Neural progenitor cell (in vitro differentiated cells): ENCODE results near the gene CDC14C. TPM values are rescaled to one million over a fixed set of nuclear protein-coding genes. Genes with fewer than 3 reads are reported as not detected.

Experiments
- DNase-seq: peaks from one replicate; pipeline ENCODE4 v3.0.0-alpha.2; 2016; ENCODE audit warnings: low spot score
- H2AFZ ChIP-seq: fragments of 200-600 bp; sonication (generic); replicated peaks from 2 replicates; pipeline ENCODE4 v1.6.1; 2016; ENCODE audit warnings: antibody characterized with exemption
- H3F3A ChIP-seq: fragments of 200-600 bp; sonication (generic); 2 replicates; pipeline ENCODE4 v1.6.1; 2016; ENCODE audit warnings: antibody characterized with exemption, low read depth
- H3K27ac ChIP-seq: fragments of 200-600 bp; sonication (generic); 2 replicates; pipeline ENCODE4 v1.5.1; 2016; ENCODE audit warnings: mild to moderate bottlenecking
- H3K27me3 ChIP-seq: fragments of 200-600 bp; sonication (generic); 2 replicates; pipeline ENCODE4 v1.6.1; 2016; ENCODE audit warnings: mild to moderate bottlenecking, moderate library complexity
- H3K36me3 ChIP-seq: fragments of 200-600 bp; sonication (generic); 2 replicates; pipeline ENCODE4 v1.5.1; 2016
- H3K4me1 ChIP-seq: fragments of 200-600 bp; sonication (generic); 2 replicates; pipeline ENCODE4 v1.6.1; 2016; ENCODE audit warnings: mixed run types
- H3K4me2 ChIP-seq: fragments of 200-600 bp; sonication (generic); 2 replicates; pipeline ENCODE4 v1.6.1; 2016
- H3K4me3 ChIP-seq: fragments of 200-600 bp; sonication (generic); 2 replicates; pipeline ENCODE4 v1.5.1; 2016
- H3K79me2 ChIP-seq: fragments of 200-600 bp; sonication (generic); 2 replicates; pipeline ENCODE4 v1.6.1; 2016; ENCODE audit warnings: low read depth
- H3K9ac ChIP-seq: fragments of 200-600 bp; sonication (generic); 2 replicates; pipeline ENCODE4 v1.6.1; 2016
- H3K9me3 ChIP-seq: fragments of 200-600 bp; sonication (generic); 2 replicates; pipeline ENCODE4 v1.5.1; 2016; ENCODE audit warnings: low read depth
- H4K20me1 ChIP-seq: fragments of 200-600 bp; sonication (generic); 2 replicates; pipeline ENCODE4 v1.6.1; 2016; ENCODE audit warnings: low read depth
- H3K27ac Mint-ChIP-seq: 3 replicates; pipeline ENCODE4 v1.8.0; 2021; ENCODE audit warnings: mixed read lengths
- H3K27me3 Mint-ChIP-seq: 2 replicates; pipeline ENCODE4 v1.8.0; 2022; ENCODE audit warnings: low read depth, mild to moderate bottlenecking, inconsistent platforms, moderate library complexity, mixed read lengths; ENCODE audit not compliant: insufficient read depth
- H3K36me3 Mint-ChIP-seq: 3 replicates; pipeline ENCODE4 v1.8.0; 2021; ENCODE audit warnings: mixed read lengths
- H3K4me1 Mint-ChIP-seq: 3 replicates; pipeline ENCODE4 v1.8.0; 2021; ENCODE audit warnings: mixed read lengths
- H3K4me3 Mint-ChIP-seq: 3 replicates; pipeline ENCODE4 v1.8.0; 2021; ENCODE audit warnings: mild to moderate bottlenecking, moderate library complexity, mixed read lengths
- H3K9me3 Mint-ChIP-seq: 3 replicates; pipeline ENCODE4 v1.8.0; 2020; ENCODE audit warnings: mixed read lengths
- CTCF ChIP-seq: fragments of 200-600 bp; sonication (generic); IDR thresholded peaks from 2 replicates; pipeline ENCODE4 v1.5.1; 2017; ENCODE audit warnings: antibody characterized with exemption, mild to moderate bottlenecking
- EZH2 ChIP-seq: fragments of 200-600 bp; sonication (generic); IDR thresholded peaks from 2 replicates; pipeline ENCODE4 v1.6.1; 2017; ENCODE audit warnings: antibody characterized with exemption, mild to moderate bottlenecking, moderate library complexity
- EZH2phosphoT487 ChIP-seq: fragments of 200-600 bp; sonication (generic); IDR thresholded peaks from 2 replicates; pipeline ENCODE4 v1.6.1; 2017; ENCODE audit warnings: antibody characterized with exemption
- total RNA-seq: library from RNA; depleted of rRNA; stranded (reverse); fragments of >200 nt; gene quantifications from 2 replicates; pipeline ENCODE4 v1.2.3, GENCODE V29; 2015; ENCODE audit warnings: low replicate concordance

The CDC14C gene
- total RNA-seq, 1 donor from 2014 or later = 0.54 TPM

- Histone ChIP-seq H3K4me2 (no peak overlapping the region), H3K79me2 (no peaks in the 10 kb centered on the region), H3F3A (no peaks in the 10 kb centered on the region), H3K4me3 (no peak overlapping the region), H3K27me3 (no peaks in the 10 kb centered on the region), H2AFZ (no peak overlapping the region), H3K4me1 (no peaks in the 10 kb centered on the region), H3K27ac (no peak overlapping the region), H3K9ac (no peak overlapping the region), H3K36me3 (no peaks in the 10 kb centered on the region), H3K9me3 (no peaks in the 10 kb centered on the region), H4K20me1 (no peaks in the 10 kb centered on the region)
- H3K36me3 Mint-ChIP-seq = no peaks in the 10 kb centered on the region
- DNase-seq = no peak
- H3K27ac Mint-ChIP-seq = no peak overlapping the region
- no peaks in the 10 kb centered on the region for H3K4me1 Mint-ChIP-seq
- H3K27me3 Mint-ChIP-seq = no peaks in the 10 kb centered on the region
- TF ChIP-seq CTCF (no peak), EZH2 (no peak), EZH2phosphoT487 (no peak)
- no peaks in the 10 kb centered on the region for H3K9me3 Mint-ChIP-seq
- no peak overlapping the region for H3K4me3 Mint-ChIP-seq
These were observed 46.8 kb downstream of the CDC14C start for GRCh38 chr7:48971173-48971572.

GRCh38 chr7:48976253-48976652 lies 51.9 kb downstream of the CDC14C start:
- H3K36me3 Mint-ChIP-seq = no peaks in the 10 kb centered on the region

GRCh38 chr7:48976850-48977249 lies 52.5 kb downstream of the CDC14C start:
- Histone ChIP-seq H3K27me3 (no peaks in the 10 kb centered on the region), H3K9me3 (no peaks in the 10 kb centered on the region), H3K4me2 (no peak overlapping the region), H4K20me1 (no peaks in the 10 kb centered on the region), H3K27ac (no peak overlapping the region), H3K4me1 (no peaks in the 10 kb centered on the region), H3K9ac (no peak overlapping the region), H3F3A (no peaks in the 10 kb centered on the region), H3K36me3 (no peaks in the 10 kb centered on the region), H2AFZ (no peak overlapping the region), H3K4me3 (no peak overlapping the region), H3K79me2 (no peaks in the 10 kb centered on the region)
- Mint-ChIP-seq H3K4me1 (no peaks in the 10 kb centered on the region), H3K27me3 (no peaks in the 10 kb centered on the region), H3K27ac (no peak overlapping the region), H3K36me3 (no peaks in the 10 kb centered on the region), H3K4me3 (no peak overlapping the region), H3K9me3 (no peaks in the 10 kb centered on the region)
- TF ChIP-seq CTCF (no peak), EZH2phosphoT487 (no peak), EZH2 (no peak)
- no peak for DNase-seq

More at GRCh38 chr7:48976253-48976652, 51.9 kb downstream of the CDC14C start:
- Mint-ChIP-seq H3K4me1 (no peaks in the 10 kb centered on the region), H3K4me3 (no peak overlapping the region), H3K27me3 (no peaks in the 10 kb centered on the region), H3K27ac (no peak overlapping the region), H3K9me3 (no peaks in the 10 kb centered on the region)
- Histone ChIP-seq H4K20me1 (no peaks in the 10 kb centered on the region), H2AFZ (no peak overlapping the region), H3K27me3 (no peaks in the 10 kb centered on the region), H3K4me3 (no peak overlapping the region), H3K9ac (no peak overlapping the region), H3F3A (no peaks in the 10 kb centered on the region), H3K27ac (no peak overlapping the region), H3K36me3 (no peaks in the 10 kb centered on the region), H3K79me2 (no peaks in the 10 kb centered on the region), H3K9me3 (no peaks in the 10 kb centered on the region), H3K4me1 (no peaks in the 10 kb centered on the region), H3K4me2 (no peak overlapping the region)
- TF ChIP-seq CTCF (no peak), EZH2phosphoT487 (no peak), EZH2 (no peak)
- no peak for DNase-seq
